HG03095 (cell line): Measurements from ENCODE around the gene CDC42EP5.
"Not testable (repeated sequence)": the region's sequence is repeated elsewhere in the genome, so short reads cannot be mapped to it uniquely, and the experiment has no call there.

Experiments
- ATAC-seq: cut with Tn5 transposase; IDR thresholded peaks from one replicate; pipeline ENCODE4 v1.9.1; 2021; ENCODE audit warnings: moderate library complexity; ENCODE audit not compliant: unreplicated experiment

CDC42EP5 gene

DNA sequence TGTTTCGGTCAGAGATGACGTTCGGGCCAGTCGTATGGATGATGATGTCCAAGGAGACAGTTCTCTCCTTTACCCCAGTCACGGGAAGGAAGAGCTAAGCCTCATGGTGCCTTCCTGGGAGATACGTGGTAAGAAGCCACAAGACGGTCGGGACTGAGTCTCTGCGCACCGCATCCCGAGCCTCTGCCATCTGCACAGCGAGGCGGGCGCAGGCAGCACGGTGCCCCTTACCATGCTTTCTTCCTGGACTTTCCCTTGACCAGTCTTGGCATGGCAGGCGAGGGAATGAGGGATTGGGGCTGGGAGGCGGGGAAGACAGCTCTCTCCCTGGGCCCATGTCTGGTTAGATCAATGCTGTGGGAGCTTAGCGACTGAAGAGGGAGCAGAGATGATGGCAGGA is 19.5 kb upstream of the CDC42EP5 start:
- ATAC-seq, result no peak

DNA sequence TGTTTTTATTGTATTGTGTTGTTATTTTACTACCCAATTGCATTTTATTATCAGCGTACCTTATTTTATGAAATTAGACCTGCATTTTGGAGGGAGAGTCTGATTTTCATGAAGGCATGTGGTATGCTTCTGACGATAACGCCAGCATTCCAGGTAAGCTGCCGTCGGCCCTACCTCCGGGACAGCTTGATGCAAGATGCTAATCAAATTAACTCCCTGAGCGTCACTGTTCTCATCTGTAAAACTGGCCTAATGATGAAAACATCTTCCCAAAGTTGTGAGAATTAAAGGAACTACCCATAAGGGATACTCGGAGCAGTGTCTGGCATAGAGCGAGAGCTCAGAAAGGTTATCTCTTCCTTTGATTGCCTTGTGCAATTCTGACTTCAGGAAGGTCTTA is 16.7 kb upstream of the CDC42EP5 start:
- no peak for ATAC-seq

- ATAC-seq, result no peak
Measured at GRCh38 chr19:54489341-54489740, 16.2 kb upstream of the CDC42EP5 start.

DNA sequence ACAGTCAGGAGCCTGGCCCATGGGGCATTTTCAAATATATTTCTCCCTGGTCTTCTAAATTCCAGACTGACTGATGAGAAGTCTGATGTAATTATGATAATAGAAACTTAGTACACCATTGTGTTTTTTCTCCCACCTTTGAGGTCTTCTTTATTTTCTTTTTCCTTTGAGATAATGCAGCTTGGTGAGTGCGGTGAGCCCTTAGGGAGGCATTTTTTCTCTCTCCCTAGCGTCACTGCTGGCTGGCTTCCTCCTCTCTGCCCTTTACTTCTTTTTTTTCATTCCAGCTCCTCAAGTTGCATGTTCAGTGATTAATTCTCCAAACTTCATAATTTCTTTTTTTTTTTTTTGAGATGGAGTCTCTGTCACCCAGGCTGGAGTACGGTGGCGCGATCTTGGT is 12.8 kb upstream of the CDC42EP5 start:
- ATAC-seq, result no peak

GRCh38 chr19:54484451-54484850 is 11.4 kb upstream of the CDC42EP5 start:
- no peak for ATAC-seq

DNA sequence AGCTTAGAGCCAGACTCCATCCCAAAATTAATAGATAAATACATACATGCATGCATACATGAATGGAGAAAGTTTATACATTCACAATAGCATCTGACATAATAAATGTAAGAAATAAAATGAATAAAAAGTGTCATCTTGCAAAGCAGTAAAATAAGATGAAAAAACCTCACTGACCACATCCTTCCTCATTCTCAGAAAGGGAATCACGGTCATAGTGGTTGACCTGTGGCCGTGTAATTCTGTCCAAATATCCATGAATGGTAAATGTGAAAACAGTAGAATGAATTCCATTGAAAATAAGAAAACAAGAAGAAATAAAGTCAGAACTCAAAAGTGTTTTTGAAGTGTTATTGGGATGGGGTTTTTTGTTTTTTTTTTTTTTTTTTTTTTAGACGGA is 9.8 kb upstream of the CDC42EP5 start:
- ATAC-seq, result no peak

DNA sequence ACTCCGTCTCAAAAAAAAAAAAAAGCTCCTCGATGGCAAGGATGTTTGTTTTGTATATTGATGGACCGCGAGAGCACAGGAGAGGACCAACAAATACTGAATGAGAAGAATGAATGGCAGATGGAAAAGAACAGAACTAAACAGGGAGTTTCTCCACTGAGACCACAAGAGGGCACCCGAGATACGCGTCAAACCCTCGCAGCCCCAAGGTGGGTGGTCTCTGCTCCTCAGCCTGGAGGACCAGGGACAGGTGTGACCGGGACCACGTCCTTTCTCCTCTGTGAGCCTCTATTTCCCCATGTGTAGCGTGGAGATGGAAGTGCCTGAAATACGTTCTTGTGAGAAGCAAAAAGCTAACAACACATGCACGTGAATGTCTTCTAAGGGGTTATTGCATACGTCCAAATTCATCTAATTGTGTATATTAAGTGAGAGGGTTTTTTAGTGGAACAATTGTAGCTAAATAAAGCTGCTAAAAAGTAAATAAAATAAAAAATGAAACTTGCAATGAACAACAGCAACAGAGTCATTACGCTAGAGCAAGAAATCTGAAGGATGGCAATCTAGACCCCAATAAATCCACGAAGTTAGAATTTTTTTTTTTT is 8.3 kb upstream of the CDC42EP5 start:
- no peak for ATAC-seq

DNA sequence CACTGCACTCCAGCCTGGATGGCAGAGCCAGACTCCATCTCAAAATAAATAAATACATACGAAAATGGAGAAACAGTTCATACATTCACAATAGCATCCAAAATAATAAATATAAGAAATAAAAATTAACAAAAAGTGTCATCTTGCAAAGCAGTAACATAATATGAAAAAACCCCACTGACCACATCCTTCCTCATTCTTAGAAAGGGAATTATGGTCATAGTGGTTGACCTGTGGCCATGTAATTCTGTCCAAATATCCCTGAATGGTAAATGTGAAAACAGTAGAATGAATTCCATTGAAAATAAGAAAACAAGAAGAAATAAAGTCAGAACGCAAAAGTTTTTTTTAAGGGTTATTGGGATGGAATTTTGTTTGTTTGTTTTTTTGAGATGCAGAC is 7.0 kb upstream of the CDC42EP5 start:
- ATAC-seq, result no peak

- no peak for ATAC-seq
Measured at GRCh38 chr19:54478677-54479266, 5.7 kb upstream of the CDC42EP5 start.

GRCh38 chr19:54477650-54478049 is 4.6 kb upstream of the CDC42EP5 start:
- ATAC-seq, result no peak

DNA sequence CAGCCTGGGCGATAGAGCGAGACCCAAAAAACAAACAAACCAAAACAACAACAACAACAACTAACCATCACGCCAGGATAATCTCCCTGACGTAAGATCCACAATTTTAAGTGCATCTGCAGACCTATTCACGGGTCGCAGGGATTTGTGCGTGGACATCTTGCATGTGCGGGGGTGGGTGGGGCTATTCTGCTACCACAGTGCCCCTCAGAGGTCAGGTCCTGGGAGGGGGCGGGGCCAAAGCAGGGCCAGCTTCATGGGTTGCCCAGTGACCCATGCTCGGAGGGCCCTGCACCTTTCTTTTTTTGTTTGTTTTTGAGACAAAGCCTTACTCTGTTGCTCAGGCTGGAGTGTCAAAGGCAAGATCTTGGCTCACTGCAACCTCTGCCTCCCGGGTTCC is 2.6 kb upstream of the CDC42EP5 start:
- no peak for ATAC-seq

DNA sequence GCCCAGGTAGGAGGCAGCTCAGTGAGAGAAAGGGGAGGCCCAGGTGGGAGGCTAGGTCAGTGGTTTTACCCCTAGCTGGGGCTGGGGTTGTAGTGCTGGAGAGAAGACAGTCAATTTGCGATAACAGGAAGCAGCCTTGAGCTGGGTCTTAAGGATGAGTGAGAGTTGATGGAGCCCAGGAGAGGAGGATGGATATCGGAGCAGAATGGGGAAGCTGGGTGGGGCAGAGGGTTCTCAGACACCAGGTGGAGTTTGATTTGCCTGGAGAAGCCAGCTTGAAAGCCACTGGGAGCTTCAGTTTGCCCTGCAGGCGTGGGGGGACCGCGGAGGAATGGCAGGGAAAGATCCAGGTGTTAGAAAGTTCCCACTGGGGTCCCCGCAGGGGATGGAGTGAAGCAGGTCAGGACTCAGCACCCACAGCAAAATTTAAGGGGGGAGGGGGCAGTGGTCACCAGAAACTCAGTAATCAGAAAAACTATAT is 836 bp upstream of the CDC42EP5 start:
- no peak for ATAC-seq

GRCh38 chr19:54470991-54471782 is 1.9 kb downstream of the CDC42EP5 start:
- ATAC-seq, result no peak

- ATAC-seq, result no peak
Measured at GRCh38 chr19:54470276-54470887, 2.7 kb downstream of the CDC42EP5 start.

- no peak for ATAC-seq
Measured at GRCh38 chr19:54469496-54469934, 3.6 kb downstream of the CDC42EP5 start.

GRCh38 chr19:54466110-54466480 is 7.0 kb downstream of the CDC42EP5 start:
- not testable (repeated sequence) for ATAC-seq

DNA sequence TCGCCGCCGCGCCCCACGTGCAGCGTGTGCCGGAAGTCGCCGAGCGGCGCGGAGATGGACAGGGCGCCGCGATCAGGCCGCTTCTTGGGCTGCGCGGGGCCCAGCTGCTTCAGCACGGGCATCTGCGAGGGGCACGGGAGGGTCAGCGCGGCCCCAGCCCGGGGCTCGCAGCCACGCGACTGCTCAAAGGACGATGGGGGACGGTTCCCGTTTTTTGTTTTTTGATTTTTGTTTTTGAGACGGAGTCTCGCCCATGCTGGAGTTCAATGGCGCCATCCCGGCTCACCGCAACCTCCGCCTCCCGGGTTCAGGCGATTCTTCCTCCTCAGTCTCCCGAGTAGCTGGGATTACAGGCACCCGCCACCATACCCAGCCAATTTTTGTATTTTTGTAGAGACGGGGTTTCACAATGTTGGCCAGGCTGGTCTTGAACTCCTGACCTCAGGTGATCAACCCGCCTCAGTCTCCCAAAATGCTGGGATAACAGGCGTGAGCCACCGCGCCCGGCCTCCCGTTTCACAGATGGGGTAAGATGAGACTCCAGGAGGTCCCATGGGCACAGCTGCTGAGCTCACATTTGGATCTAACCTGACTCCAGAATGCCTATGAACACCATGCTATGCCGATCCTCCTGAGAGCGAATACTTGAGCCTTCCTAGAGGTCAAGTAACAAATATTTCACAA is 7.5 kb downstream of the CDC42EP5 start:
- ATAC-seq, result no peak

GRCh38 chr19:54464630-54465425 is 8.3 kb downstream of the CDC42EP5 start:
- ATAC-seq, result peak; percentile 41

- ATAC-seq, result peak; percentile 36
Measured at GRCh38 chr19:54464044-54464629, 9.0 kb downstream of the CDC42EP5 start.

DNA sequence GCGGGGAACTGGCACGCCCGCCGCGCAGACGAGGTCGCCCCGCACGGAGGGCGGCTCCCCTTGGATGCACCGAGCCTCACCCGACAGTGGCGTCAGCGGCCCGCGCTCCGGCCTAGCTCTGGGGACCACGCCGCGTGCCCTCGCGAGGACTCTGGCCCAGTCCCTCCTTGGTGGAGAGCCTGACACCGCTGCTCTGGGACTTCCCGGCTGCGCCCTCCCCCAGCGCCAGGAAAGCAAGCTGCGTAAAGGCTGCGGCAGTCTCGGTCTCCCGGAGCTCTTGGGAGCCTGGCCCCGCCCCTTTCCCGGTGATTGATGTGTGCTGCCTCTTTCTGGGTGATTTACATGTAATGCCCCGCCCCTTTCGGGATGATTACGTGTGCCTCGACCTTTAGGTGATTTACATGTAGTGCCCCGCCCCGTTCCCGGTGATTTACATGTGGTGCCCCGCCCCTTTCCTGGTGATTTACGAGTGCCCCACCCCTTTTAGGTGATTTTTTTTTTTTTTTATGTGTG is 9.5 kb downstream of the CDC42EP5 start, which contains the start of gene LENG9:
Gene LENG9, minus strand, starts transcription at position 248 of the 513 bp plus-strand sequence. CDS start 252 bp downstream, outside the sequence.
- peak; percentile 48 for ATAC-seq
